GM18502 (cell line): ENCODE data around the gene SIAE.
"Not testable (repeated sequence)": the region's sequence is repeated elsewhere in the genome, so short reads cannot be mapped to it uniquely, and the experiment has no call there.

ENCODE experiments used
- ATAC-seq: cut with Tn5 transposase; IDR thresholded peaks from one replicate; pipeline ENCODE4 v1.9.1; 2021; ENCODE audit warnings: mild to moderate bottlenecking; ENCODE audit not compliant: unreplicated experiment, poor library complexity

SIAE gene

DNA sequence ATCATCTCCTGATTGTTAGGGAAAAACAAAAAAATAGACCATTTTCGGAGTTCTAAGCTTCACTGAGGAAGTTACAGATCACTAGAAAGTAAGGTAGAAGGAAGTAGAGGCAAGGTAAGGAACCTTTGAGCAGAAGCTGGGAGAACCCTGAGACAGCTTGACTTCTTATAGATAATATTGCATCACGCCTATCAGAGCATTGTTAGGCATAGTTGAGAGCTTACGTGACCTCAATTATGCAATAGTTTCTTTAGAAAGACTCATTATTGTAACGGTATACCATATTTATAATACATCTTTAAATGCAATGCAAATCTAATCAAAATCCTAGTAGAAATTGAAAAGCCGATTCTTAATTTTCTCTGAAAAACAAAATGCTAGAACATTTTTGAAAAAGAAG, 46.0 kb downstream of the SIAE start:
- no peak for ATAC-seq

DNA sequence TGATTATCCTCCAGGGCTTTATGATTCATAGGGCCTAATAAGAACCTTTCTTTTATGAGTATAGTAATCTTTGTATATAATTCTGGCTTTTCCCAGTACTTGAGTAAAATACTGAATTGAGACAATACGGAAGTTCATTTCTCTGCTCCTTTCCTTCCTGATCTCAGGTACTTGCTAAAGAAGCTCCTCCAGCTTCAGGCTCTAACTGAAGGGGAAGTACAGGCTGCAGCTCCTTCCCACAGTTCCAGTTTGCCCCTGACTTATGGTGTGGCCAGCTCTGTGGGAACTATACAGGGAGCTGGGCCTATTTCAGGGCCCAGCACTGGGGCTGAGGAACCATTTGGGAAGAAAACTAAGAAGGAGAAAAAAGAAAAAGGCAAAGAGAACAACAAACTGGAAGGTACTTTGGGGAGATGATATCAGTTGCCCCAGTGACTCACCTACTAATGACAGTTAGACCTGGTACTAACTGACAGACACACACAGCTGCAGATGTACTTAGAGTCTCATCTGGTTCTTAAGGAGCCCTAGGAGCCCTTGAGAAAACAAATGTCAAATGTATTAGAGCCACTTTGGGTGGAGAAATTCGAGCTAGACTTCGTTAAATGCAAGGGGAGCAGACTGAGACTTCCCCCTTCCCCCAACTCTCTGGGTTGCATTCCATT, 47.9 kb downstream of the SIAE start:
- no peak for ATAC-seq

DNA sequence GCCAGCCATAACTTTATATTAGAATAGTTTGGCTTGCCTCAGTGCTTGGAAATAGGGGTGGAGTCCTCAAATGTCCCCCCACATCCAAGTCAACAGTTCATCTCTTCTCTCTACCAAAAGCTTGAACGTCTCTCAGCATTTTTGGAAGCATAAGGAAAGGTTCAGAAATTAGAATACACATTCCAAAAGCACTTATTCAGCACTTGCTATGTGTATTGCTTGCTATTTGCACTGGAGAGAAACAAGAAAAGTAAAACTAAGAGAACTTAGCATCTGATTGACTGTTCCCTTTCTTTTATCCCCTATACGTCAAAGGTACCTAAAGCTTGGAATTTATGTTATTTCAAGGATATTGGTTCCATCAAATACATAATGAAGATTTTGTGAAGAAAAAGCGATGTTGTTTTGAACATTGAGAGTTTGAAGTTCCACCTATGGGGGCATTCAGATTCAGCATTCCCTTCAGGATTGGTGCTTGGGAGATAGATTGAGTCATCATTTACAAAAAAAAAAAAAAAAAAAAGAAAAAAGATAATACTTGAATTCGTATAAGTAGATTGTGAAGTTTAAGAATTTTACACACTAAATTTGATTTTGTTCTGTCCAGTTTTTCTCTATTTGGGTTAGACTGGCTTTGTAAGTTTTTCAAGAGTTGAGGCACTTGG, 49.5 kb downstream of the SIAE start:
- no peak for ATAC-seq

DNA sequence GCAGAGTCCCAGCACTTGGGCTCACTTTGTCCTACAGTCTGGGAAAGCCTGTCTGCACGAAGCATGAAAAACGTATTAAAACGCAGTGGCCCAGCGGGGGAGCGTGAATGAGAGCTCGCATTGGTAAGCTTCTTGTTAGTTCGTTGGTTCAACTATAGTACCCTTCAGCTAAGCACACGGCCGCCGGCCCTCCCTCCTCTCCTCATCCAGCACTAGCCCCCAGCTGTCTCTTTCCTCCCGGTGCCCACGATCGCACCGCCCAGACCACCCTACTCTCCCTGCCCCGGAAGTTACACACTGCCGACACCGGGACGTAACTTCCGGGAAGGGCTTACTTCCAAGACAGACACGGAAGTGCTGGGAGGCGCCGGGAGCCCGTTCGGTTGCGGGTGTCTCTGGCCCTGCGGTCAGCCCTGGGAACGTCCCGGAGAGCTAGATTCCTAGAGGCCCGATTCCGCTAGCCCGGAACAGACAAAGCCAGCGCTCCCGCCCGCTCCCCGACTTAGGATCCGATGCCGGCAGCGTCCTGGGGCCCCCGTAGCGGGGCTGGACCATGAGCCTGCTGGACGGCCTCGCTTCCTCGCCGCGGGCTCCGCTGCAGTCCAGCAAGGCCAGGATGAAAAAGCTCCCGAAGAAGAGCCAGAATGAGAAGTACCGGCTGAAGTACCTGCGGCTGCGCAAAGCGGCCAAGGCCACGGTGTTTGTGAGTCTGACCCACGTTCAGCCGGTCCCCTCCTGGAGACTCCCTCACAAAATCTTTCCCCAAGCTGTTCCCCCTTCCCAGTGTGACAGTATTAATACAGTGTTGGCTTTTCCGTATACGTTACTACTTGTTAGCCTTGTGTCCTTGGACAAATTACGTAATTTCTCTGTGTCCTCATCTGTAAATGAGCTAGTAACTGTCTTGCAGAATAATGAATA, 50.7 kb downstream of the SIAE start, which contains the start of gene TBRG1:
TBRG1 (plus strand) TSS at position 334 of the 921 bp plus-strand sequence; CDS start at position 554, 220 bp downstream.
- peak; percentile 98 for ATAC-seq

DNA sequence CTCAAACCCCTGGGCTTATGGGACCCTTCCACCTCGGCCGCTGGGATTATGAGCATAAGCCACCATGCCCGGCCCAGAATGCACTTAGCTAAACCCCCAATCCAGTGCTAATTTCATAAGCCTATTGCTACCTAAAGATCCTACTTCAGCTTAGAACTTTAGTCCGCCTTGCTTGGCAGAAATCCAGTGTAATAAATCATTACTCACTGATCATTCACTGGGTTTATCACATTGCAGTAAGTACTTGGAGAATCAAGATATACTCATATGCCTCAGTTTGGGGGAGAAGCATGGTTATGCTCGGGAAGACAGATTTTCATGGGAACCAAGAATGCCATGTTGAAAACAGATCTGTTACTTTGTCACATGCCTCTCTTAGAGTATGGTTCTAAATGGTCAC, 54.7 kb downstream of the SIAE start:
- ATAC-seq, result no peak

DNA sequence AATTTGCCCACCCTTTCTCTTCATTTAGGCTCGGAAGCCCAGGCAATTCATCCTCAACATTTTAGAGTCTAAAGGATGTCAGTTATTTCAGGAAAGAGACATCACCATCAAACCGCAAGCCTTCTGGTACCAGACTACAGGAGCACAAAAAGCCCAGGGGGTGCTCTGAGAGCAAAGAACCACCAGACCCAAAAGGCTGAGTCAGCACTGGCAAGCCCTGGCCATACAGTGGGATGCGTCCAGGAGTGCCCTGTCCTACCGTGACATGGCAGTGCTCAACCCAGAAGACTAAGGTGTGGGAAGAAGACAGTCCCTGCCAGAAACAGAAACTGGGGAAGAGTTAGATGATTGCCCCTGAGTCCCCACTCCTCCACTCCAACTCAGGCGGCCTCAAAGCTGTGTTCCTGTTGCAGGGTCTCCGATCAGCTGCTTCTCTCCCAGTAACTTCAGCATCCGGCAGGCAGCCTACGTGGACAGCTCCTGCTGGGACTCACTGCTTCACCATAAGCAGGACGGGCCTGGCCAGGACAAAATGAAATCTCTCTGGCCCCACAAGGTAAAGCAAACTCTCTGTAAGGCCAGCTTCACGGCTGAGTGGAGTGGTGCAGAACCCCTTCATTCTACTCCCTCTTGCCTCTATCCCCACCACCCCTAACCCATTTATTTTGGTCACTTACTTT, 60.8 kb downstream of the SIAE start:
- no peak for ATAC-seq

DNA sequence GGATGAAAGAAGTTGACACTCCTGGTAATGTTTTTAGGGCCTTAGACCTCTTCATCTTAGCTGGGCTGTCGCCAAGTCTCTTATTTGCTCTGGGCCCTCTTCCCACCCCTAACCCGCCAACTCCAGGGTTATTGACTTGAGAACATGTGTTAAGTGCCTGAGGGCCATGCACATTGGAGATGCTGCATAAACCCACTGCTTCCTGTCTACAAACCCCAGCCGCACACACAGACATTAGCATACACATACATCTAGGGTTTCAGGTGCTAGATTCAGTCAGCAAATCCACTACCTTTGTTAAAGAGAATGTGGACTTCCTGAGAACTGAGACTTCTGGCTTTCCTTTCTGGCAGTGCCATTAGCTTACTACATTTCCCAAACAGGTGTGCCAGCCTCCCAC, 61.5 kb downstream of the SIAE start:
- no peak for ATAC-seq

DNA sequence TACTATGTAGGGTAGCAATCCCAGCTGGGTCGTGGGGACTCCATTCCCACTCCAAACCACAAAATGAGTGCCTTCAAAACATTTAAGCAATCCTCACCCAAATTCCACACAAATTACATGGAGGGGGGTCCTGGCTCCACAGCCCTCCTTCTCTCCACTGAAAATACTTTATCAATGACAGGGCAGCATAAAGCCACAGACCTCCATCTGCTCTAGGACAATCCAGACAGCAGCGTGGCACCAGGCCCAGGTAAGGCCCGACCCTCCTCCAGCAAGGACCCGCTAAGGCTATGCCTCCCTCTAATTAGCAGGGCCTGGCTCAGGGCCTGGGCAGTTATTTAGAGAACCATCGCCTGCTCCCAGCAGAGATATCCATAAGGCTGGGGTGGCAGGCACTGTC, 62.5 kb downstream of the SIAE start, which contains the start of gene PANX3:
PANX3 (plus strand) TSS at position 365 of the 400 bp plus-strand sequence. CDS start 129 bp downstream, outside the sequence.
- no peak for ATAC-seq

DNA sequence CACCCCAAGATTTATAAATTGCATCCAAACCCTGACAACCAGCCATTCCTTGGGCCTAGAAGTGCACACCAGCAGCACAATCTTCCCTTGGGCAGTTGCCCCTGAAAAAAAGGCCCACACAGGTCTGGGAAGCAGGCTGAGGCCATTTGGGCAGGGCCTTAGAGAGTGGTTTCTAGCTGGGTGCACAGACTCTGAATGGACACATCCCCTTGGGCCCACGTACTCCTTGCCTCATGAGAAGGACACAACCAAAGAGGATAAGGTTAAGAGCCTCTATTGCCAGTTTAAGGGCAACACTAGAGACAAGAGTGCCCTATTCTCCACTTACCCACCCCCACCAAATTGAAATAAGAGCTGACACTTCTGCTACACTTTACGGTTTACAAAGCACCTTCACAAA, 63.2 kb downstream of the SIAE start:
- ATAC-seq, result no peak

DNA sequence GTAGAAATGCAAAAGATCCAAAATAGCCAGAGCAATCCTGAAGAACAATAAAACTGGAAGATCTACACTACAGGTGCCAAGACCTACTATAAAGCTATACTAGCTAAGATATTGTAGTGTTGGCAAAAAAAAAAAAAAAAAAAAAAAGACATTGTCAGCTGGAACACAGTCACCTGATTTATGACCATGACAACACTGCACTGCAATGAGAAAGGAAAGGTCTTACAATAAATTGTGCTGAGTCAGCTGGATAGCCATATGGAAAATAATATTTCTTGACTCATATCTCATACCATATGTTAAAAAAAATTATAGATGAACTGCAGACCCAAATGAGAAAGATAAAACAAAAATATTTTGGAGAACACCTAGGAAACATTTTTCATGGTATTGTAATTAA, 65.4 kb downstream of the SIAE start:
- ATAC-seq, result no peak

DNA sequence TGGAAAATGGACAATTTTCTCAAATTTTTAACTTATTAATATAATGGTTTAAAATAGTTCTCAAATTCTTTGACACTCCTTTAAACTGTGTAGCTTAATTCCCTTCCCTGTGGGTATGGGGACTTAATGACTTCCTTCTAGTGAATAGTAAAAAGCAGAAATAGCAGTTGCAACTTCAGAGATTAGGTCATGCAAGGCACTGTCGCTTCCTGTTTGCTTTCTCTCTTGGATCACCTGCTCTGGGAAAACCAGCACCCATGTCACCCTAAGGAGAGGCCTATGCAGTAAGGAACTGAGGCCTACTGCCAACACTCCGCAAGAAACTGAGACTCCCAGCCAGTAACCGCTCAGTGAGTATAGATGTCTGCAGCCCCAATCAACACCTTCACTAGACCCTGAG, 67.8 kb downstream of the SIAE start:
- ATAC-seq, result no peak

DNA sequence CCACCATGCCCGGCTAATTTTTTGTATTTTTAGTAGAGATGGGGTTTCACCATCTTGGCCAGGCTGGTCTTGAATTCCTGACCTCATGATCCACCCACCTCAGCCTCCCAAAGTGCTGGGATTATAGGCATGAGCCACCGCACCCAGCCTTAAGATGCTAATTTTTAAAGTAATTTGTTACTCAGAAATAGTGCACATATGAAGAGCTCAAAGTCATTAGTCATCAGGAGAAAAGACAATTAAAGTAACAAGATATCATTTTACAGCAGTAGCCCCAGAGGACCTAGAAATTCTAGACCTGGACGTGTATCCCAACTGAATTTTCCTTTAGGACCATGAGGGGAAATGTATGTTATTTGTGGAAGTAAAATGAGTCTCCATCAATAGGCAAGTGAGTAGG, 70.8 kb downstream of the SIAE start:
- not testable (repeated sequence) for ATAC-seq

DNA sequence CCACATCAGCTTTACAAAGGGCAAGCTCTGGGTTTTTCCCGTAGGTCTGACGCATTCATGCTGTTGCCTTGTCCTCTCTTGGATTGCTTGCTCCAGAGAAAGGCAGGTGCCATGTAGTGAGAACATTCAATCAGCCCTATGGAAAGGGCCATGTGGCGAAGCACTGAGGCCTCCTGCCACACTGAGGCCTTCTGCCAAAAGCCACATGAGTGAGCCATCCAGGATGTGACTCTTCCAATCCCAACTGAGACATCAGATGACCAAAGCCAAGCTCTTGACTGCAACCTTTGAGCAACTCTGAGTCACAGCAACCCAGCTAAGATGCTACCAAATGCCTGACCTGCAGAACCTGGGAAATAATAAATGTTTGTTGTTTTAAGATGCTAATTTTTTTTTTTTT, 71.3 kb downstream of the SIAE start:
- no peak for ATAC-seq

DNA sequence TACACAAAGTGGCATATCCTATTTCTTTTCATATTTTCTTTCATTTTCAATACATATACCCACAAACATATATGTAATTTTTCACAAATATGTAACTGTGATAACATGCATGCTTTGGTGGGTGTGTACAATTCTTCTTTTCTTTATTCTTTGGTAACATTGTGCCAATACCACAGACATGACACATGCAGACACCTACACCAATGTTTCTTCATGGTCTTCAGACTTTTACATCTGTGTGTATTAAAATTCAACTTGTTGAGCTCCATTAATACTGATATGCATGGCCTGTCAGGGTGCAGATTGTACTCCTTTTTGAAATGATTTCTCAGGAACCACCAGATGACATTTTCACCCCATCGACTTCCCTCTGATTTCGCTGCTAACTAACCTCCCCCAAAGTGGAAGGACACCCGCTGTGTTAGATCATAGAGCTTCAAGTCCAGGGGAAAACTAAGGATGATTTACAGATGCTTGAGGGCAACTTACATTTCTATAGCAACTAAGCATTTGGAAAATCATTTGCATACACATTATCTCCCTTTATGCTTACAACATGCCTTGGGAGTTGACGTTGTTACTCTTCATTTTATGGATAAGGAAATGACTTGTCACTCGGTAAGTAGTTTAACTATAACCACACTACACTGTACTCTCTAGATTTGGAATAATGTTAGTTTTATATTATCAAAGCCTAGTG, 72.8 kb downstream of the SIAE start:
- ATAC-seq, result no peak

DNA sequence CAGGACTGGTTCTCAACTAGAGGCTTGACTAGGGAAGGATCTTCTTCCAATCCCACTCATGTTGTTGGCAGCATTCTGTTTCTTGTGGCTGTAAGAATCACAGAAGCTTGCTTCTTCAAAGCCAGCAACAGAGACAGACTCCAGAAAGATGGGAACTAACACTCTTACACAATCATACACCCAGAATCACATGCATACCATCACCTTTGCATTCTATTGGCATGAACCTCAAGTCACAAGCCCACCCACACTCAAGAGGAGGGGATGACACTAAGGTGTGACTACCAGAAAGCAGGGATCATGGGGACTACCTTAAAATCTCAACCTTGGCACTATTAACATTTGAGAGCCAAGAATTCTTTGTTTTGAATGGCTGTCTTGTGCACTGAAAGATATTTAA, 75.9 kb downstream of the SIAE start:
- ATAC-seq, result no peak

DNA sequence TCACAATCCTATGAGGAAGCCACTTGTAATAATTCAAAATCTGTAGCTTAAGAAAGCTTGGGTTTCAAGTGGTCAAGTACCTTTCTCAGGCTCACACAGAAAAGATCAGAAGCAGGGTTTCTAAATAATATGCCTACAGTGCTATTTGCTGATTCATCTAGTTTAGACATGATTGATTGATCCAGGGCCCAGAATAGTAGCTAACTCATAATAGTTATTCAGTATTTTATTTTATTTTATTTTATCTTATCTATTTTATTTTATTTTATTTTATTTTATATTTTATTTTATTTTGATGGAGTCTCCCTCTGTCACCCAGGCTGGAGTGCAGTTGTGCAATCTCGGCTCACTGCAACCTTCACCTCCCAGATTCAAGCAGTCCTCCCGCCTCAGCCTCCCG, 78.2 kb downstream of the SIAE start:
- ATAC-seq, result no peak

DNA sequence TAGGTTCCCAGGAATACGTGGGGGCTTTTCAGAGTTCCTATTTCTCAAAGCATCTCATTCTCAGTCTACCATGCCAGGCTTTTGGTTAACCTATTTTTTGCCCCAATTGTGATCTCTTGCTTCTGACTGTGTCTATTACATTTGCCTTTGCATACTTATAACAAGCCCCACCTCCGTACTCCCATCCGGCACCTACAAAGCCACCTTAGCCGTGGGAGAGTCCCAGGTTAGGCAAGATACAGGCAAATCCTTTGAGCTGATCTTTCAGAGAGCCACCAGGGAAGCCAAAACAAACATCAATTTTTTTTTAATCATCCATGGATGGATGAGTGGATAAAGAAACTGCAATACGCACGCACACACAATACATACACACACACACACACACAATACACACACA, 80.9 kb downstream of the SIAE start:
- no peak for ATAC-seq

DNA sequence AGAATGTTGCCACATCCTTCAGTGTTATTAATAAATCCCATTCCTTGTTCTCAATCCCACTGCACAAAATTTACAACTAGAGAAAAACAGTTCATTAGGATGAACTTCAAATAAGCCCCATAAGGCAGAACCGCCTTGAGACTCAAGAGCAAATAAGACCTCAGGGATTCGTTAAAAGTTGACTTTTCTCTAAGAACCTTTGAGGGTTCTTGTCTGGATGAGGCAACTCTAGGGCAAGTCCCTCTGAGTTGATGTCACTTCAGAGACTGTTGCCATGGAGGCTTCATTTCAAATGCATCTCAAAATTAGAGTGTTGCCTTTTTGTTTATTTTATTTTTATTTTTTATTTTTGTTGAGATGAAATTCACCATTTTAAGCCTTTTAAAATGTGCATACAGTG, 82.1 kb downstream of the SIAE start:
- no peak for ATAC-seq

DNA sequence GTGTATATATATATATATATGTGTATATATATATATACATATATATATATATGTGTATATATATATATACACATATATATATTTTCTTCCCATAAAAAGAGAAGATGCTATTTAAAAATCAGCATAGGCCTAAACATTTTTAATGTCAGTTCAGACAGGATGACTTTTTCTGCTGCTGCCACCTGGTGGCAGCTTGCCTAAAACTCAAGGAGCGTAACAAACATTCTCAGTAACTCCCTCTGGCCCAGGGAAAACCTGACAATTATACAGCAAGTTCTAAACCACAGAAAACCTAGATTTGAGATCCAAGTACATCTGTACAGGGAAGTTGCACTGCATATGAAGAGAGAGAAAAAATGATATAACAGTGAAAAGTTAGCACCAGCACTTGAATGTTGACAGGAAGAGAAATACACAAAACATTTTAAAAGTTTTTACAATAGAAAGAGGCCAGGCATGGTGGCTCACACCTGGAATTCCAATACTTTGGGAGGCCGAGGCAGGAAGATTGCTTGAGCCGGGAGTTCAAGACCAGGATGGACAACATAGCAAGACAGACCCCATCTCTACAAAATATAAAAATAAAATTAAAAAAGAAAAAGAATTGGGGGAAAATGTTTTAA, 87.2 kb downstream of the SIAE start:
- no peak for ATAC-seq
